Astrocyte (in vitro differentiated cells and primary cell): ENCODE results near the gene PIP4K2A.

ENCODE experiments used
- CTCF ChIP-seq: IDR thresholded peaks from 2 replicates; pipeline ENCODE4 v1.5.1; 2011; ENCODE audit warnings: low read depth, mild to moderate bottlenecking, inconsistent platforms, low read length, moderate library complexity; ENCODE audit not compliant: insufficient read depth
- EZH2 ChIP-seq: IDR thresholded peaks from 2 replicates; pipeline ENCODE4 v1.6.1; 2012; ENCODE audit warnings: mild to moderate bottlenecking, low read length, inconsistent platforms; ENCODE audit not compliant: insufficient read depth

- TF ChIP-seq CTCF: no peak
- TF ChIP-seq EZH2: no peak
Measured at GRCh38 chr10:22622242-22622806, 92.1 kb downstream of the PIP4K2A start.
